Gastroesophageal sphincter (tissue), 4 donors: ENCODE measurements around the gene NGEF. TPM values are rescaled to one million over a fixed set of nuclear protein-coding genes. Genes with fewer than 3 reads are reported as not detected.

ENCODE experiments used
- ATAC-seq: fragments of 150-250 bp; one replicate; pipeline ENCODE4 v1.9.1; 2016; ENCODE audit warnings: mild to moderate bottlenecking, moderate library complexity
- H3K27ac ChIP-seq, 4 donors: fragments of 200-600 bp; sonication (generic) in 3 of 4; 1 replicate in 3 of 4; 2 replicates in 1 of 4; pipeline ENCODE4 v1.5.1; 2016 to 2019
- H3K27me3 ChIP-seq: fragments of 200-600 bp; sonication (generic); one replicate; pipeline ENCODE4 v1.5.1; 2019
- H3K36me3 ChIP-seq, 2 donors: fragments of 200-600 bp; sonication (generic); one replicate each; pipeline ENCODE4 v1.5.1; 2019; ENCODE audit warnings: control low read depth in 1 of 2
- H3K4me1 ChIP-seq, 3 donors: fragments of 200-600 bp; sonication (generic); 1 replicate in 2 of 3; 2 replicates in 1 of 3; pipeline ENCODE4 v1.5.1; 2016 to 2019; ENCODE audit warnings: control low read depth in 2 of 3
- H3K4me3 ChIP-seq, 2 donors: fragments of 200-600 bp; sonication (generic); one replicate each; pipeline ENCODE4 v1.5.1; 2019; ENCODE audit warnings: mild to moderate bottlenecking in 1 of 2, moderate library complexity in 1 of 2
- H3K9me3 ChIP-seq, 3 donors: fragments of 200-600 bp; sonication (generic); one replicate each; pipeline ENCODE4 v1.5.1; 2017 to 2019; ENCODE audit warnings: control low read depth in 2 of 3
- CTCF ChIP-seq, 4 experiments: fragments of 200-600 bp in 2 of 4; fragments of 450-650 bp in 2 of 4; sonication (generic) in 1 of 4; IDR thresholded peaks; one replicate each; pipeline ENCODE4 v1.5.1; 2017 to 2019; ENCODE audit warnings: antibody characterized with exemption in 4 of 4, mild to moderate bottlenecking in 2 of 4, moderate library complexity in 2 of 4
- EP300 ChIP-seq: sonication (generic); formaldehyde crosslinking; IDR thresholded peaks from one replicate; pipeline ENCODE4 v1.6.1; 2017; ENCODE audit warnings: antibody characterized with exemption, mild to moderate bottlenecking
- POLR2A ChIP-seq, 2 donors: fragments of 450-650 bp; IDR thresholded peaks; one replicate each; pipeline ENCODE4 v1.6.1; 2017; ENCODE audit warnings: antibody characterized with exemption in 2 of 2, mild to moderate bottlenecking in 2 of 2, moderate library complexity in 1 of 2
- POLR2AphosphoS5 ChIP-seq: sonication (generic); formaldehyde crosslinking; IDR thresholded peaks from one replicate; pipeline ENCODE4 v1.6.1; 2017; ENCODE audit warnings: antibody characterized with exemption
- WGBS, 2 donors: methylation state at CpG; one replicate each; pipeline ENCODE4 v1.1.5; 2018; ENCODE audit warnings: low coverage in 1 of 2; 5-methylcytosine and 5-hydroxymethylcytosine counted together
- total RNA-seq, 4 donors: library from RNA; depleted of rRNA; stranded (reverse); fragments of >200 nt; gene quantifications; one replicate each; pipeline ENCODE4 v1.1.0, GENCODE V29; 2016

Gene NGEF
- total RNA-seq, 4 donors from 2014 or later, result 0.40 to 0.49 (median 0.46) TPM; not detected in 1

DNA sequence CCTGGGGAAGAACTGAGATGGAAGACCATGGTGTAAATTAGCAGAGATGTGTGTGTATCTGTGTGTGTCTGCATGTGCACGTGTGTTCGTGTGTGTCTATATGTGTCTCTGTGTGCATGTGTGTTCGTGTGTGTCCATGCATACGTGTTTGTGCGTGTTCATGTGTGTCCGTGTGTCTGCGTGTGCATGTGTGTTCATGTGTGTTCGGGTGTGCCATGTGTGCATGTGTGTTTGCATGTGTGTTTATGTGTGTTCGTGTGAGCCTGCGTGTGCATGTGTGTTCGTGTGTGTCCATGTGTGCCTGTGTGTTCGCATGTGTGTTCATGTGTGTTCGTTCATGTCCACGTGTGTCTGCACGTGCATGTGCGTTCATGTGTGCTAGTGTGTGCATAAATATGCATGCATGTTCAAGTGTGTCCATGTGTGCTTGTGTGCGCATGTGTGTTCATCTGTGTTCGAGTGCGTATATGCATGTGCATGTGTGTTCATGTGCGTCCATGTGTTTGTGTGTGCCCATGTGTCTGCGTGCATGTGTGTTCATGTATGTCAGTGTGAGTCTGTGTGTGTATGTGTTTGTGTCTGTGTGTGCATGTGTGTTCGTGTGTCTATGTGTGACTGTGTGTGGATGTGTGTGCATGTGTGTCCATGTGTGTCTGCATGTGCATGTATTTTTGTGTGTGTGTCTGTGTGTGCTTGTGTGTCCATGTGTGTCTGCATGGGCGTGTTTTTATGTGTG, 22.5 kb upstream of the NGEF start:
- TF ChIP-seq POLR2A (IDR thresholded peaks at IDR 0.05) (no peak), POLR2AphosphoS5 (no peak), CTCF (IDR thresholded peaks at IDR 0.05) (no peak), EP300 (no peak)
- no peak overlapping the region for H3K27ac ChIP-seq
- H3K27me3 ChIP-seq, result peaks cover 8% of the 10 kb centered on the region
- no peaks in the 10 kb centered on the region for H3K4me1 ChIP-seq
- H3K4me3 ChIP-seq, result no peak overlapping the region
- no peak for ATAC-seq
- no peaks in the 10 kb centered on the region for H3K36me3 ChIP-seq
- H3K9me3 ChIP-seq, result no peaks in the 10 kb centered on the region
- 86 to 92% methylated on average over 16 to 21 of the region's 23 CpGs for WGBS, 2 donors

GRCh38 chr2:233034091-233034882, 21.2 kb upstream of the NGEF start:
- ATAC-seq, result no peak
- H3K27ac ChIP-seq, result no peak overlapping the region

DNA sequence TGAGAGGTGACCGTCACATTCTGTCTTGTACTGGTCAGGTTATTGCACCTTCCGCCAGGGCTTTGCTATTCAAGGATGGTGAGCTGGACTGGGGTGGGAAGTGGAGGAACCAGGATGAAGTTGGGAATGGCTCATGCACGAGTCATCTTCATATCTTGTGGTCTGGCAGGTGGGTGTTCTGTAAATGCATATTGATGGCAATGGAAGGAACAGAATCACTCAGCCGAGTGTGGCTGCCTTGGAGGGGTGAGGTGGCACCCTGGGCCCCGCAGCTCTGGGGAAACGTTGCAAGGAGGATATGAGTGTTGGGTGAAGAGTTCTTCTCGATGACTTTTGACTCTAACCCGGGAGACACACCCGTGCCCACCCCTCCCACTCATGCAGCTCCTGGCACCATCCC, 20.6 kb upstream of the NGEF start:
- ATAC-seq, result no peak
- TF ChIP-seq POLR2A (IDR thresholded peaks at IDR 0.05) (no peak), POLR2AphosphoS5 (no peak), EP300 (no peak), CTCF (IDR thresholded peaks at IDR 0.05) (no peak)
- no peaks in the 10 kb centered on the region for H3K9me3 ChIP-seq
- H3K4me3 ChIP-seq, result no peak overlapping the region
- no peaks in the 10 kb centered on the region for H3K27me3 ChIP-seq
- 80 to 92% methylated on average over 8 to 9 of the region's 9 CpGs for WGBS, 2 donors
- H3K36me3 ChIP-seq, result no peaks in the 10 kb centered on the region
- no peak overlapping the region for H3K27ac ChIP-seq
- no peaks in the 10 kb centered on the region for H3K4me1 ChIP-seq

More at GRCh38 chr2:233034091-233034882, 21.2 kb upstream of the NGEF start:
- 83 to 100% methylated on average over 2 of the region's 37 CpGs for WGBS, 2 donors
- no peak overlapping the region for H3K4me3 ChIP-seq
- no peaks in the 10 kb centered on the region for H3K9me3 ChIP-seq
- H3K27me3 ChIP-seq, result no peaks in the 10 kb centered on the region
- no peaks in the 10 kb centered on the region for H3K4me1 ChIP-seq
- TF ChIP-seq POLR2A (IDR thresholded peaks at IDR 0.05) (no peak), CTCF (IDR thresholded peaks at IDR 0.05) (no peak), EP300 (no peak), POLR2AphosphoS5 (no peak)
- no peaks in the 10 kb centered on the region for H3K36me3 ChIP-seq

DNA sequence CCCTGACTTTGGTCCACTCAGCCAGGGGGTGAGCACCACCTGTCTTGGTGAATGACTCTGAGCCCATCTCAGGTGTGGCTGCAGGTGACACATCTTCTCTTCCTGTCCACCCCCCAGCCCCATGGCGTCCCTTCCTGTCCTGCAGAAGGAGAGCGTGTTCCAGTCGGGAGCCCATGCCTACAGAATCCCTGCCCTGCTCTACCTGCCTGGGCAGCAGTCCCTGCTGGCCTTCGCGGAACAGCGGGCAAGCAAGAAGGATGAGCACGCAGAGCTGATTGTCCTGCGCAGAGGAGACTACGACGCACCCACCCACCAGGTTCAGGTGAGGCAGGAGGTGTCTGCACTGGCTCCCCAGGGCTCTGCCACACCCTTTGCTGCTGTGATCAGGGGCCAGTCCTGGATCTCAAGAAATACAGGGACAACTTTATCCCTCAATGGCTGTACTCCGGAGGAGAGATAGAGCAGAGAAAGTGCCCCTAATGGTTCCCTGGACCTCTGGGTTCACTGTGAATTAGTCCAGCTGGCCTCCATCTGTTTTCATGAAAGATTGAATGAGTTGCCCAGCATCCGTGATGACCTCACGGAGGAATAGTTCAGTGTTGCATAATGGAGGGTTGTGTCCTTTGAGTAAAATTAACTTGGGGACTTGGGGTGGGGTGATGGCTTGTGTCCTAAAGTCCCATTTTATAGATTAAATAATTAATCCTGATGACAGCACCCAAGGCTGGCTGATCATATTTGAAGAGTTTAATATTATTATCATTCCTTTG, 19.7 kb upstream of the NGEF start, which contains the start of gene NEU2:
NEU2 (plus strand) TSS at position 122 of the 770 bp plus-strand sequence; CDS start at position 122, 0 bp downstream.
- Histone ChIP-seq H3K9me3 (no peaks in the 10 kb centered on the region), H3K4me1 (no peaks in the 10 kb centered on the region), H3K4me3 (no peak within 1 kb of the TSS), H3K27me3 (no peaks in the 10 kb centered on the region), H3K27ac (no peak within 1 kb of the TSS), H3K36me3 (no peaks in the 10 kb centered on the region)
- 80 to 90% methylated on average over 2 to 3 of the region's 13 CpGs for WGBS, 2 donors
- no peak for TF ChIP-seq POLR2A (IDR thresholded peaks at IDR 0.05)
- ATAC-seq, result no peak
